HEK293 (cell line): ENCODE measurements around the gene PRRC2C.

Experiments
- CTCF ChIA-PET: fragments of 350-600 bp; formaldehyde crosslinking; extraction: SDS; loops from one replicate; lab custom pipeline; 2021; ENCODE audit warnings: antibody characterized with exemption; lab: Yijun Ruan, JAX
- POLR2A ChIA-PET: fragments of 300-600 bp; formaldehyde crosslinking; extraction: SDS; loops from one replicate; lab custom pipeline; 2020; ENCODE audit warnings: antibody characterized with exemption, inconsistent platforms; lab: Yijun Ruan, JAX
- H3K27ac ChIP-seq: fragments of 200-500 bp; sonication (Bioruptor generic); 2 replicates; pipeline ENCODE4 v1.5.1; 2014; ENCODE audit warnings: low read depth, low read length, control low read depth, inconsistent platforms; ENCODE audit errors: extremely low read depth
- H3K36me3 ChIP-seq, 2 experiments: fragments of 200-500 bp in 1 of 2; sonication (Bioruptor generic) in 1 of 2; 1 replicate in 1 of 2; 2 replicates in 1 of 2; pipeline ENCODE4 v1.5.1; 2014 to 2017; ENCODE audit warnings: inconsistent platforms in 2 of 2, low read length in 2 of 2; ENCODE audit not compliant: control insufficient read depth in 2 of 2, insufficient read depth in 1 of 2
- H3K4me1 ChIP-seq: fragments of 200-500 bp; sonication (Bioruptor generic); 2 replicates; pipeline ENCODE4 v1.5.1; 2014; ENCODE audit warnings: mild to moderate bottlenecking, low read length, inconsistent platforms; ENCODE audit not compliant: control insufficient read depth, insufficient read depth
- H3K4me3 ChIP-seq: 2 replicates; pipeline ENCODE4 v1.5.1; 2011; ENCODE audit warnings: low read depth, mild to moderate bottlenecking, control low read depth, low read length, moderate library complexity
- H3K9me3 ChIP-seq: fragments of 200-500 bp; sonication (Bioruptor generic); 2 replicates; pipeline ENCODE4 v1.5.1; 2014; ENCODE audit warnings: low read depth, low read length, inconsistent platforms; ENCODE audit not compliant: control insufficient read depth, insufficient read depth
- ATF2 ChIP-seq: fragments of 450-650 bp; formaldehyde crosslinking; IDR thresholded peaks from 2 replicates; pipeline ENCODE4 v1.5.1; 2016; ENCODE audit warnings: missing biosample characterization, missing genetic modification characterization, low read depth
- ELK4 ChIP-seq: IDR thresholded peaks from 2 replicates; pipeline ENCODE4 v1.6.1; 2011; ENCODE audit warnings: mild to moderate bottlenecking, low read depth, low read length, borderline replicate concordance
- KLF1 ChIP-seq: fragments of 450-650 bp; formaldehyde crosslinking; IDR thresholded peaks from 2 replicates; pipeline ENCODE4 v1.5.1; 2016; ENCODE audit warnings: missing biosample characterization, missing genetic modification characterization
- OVOL3 ChIP-seq: fragments of 450-650 bp; formaldehyde crosslinking; IDR thresholded peaks from 2 replicates; pipeline ENCODE4 v1.5.1; 2016; ENCODE audit warnings: missing biosample characterization, missing genetic modification characterization
- SCRT2 ChIP-seq: fragments of 450-650 bp; formaldehyde crosslinking; IDR thresholded peaks from 2 replicates; pipeline ENCODE4 v1.5.1; 2016; ENCODE audit warnings: missing biosample characterization, missing genetic modification characterization
- TSHZ1 ChIP-seq: fragments of 450-650 bp; formaldehyde crosslinking; IDR thresholded peaks from 2 replicates; pipeline ENCODE4 v1.5.1; 2016; ENCODE audit warnings: missing biosample characterization, missing genetic modification characterization, borderline replicate concordance
- YY2 ChIP-seq: fragments of 450-650 bp; formaldehyde crosslinking; IDR thresholded peaks from 2 replicates; pipeline ENCODE4 v1.5.1; 2016; ENCODE audit warnings: missing biosample characterization, missing genetic modification characterization
- ZFHX2 ChIP-seq: fragments of 450-650 bp; formaldehyde crosslinking; conservative IDR thresholded peaks from 2 replicates; pipeline ENCODE4 v1.5.1; 2016; ENCODE audit warnings: missing biosample characterization, missing genetic modification characterization
- ZFP3 ChIP-seq: fragments of 450-650 bp; formaldehyde crosslinking; IDR thresholded peaks from 2 replicates; pipeline ENCODE4 v1.5.1; 2016; ENCODE audit warnings: low read depth, missing biosample characterization, missing genetic modification characterization
- ZNF112 ChIP-seq: fragments of 450-650 bp; formaldehyde crosslinking; IDR thresholded peaks from 2 replicates; pipeline ENCODE4 v1.5.0; 2017; ENCODE audit warnings: missing biosample characterization, missing genetic modification characterization
- ZNF121 ChIP-seq: fragments of 450-650 bp; formaldehyde crosslinking; IDR thresholded peaks from 2 replicates; pipeline ENCODE4 v1.5.1; 2016; ENCODE audit warnings: missing biosample characterization, missing genetic modification characterization
- ZNF155 ChIP-seq: fragments of 450-650 bp; formaldehyde crosslinking; IDR thresholded peaks from 2 replicates; pipeline ENCODE4 v1.5.1; 2016; ENCODE audit warnings: missing biosample characterization, missing genetic modification characterization
- ZNF214 ChIP-seq: fragments of 450-650 bp; formaldehyde crosslinking; IDR thresholded peaks from 2 replicates; pipeline ENCODE4 v1.5.1; 2017; ENCODE audit warnings: missing biosample characterization, mild to moderate bottlenecking, missing genetic modification characterization, borderline replicate concordance
- ZNF324 ChIP-seq: fragments of 450-650 bp; formaldehyde crosslinking; IDR thresholded peaks from 2 replicates; pipeline ENCODE4 v1.5.1; 2016; ENCODE audit warnings: missing biosample characterization, missing genetic modification characterization
- ZNF423 ChIP-seq: fragments of 450-650 bp; formaldehyde crosslinking; IDR thresholded peaks from 2 replicates; pipeline ENCODE4 v1.5.1; 2016; ENCODE audit warnings: missing biosample characterization, missing genetic modification characterization
- ZNF513 ChIP-seq: fragments of 450-650 bp; IDR thresholded peaks from 2 replicates; pipeline ENCODE4 v1.5.1; 2018; ENCODE audit warnings: missing biosample characterization, missing genetic modification characterization
- ZNF518A ChIP-seq: fragments of 450-650 bp; formaldehyde crosslinking; conservative IDR thresholded peaks from 2 replicates; pipeline ENCODE4 v1.5.1; 2016; ENCODE audit warnings: low read depth, missing biosample characterization, missing genetic modification characterization
- ZNF621 ChIP-seq: fragments of 450-650 bp; formaldehyde crosslinking; IDR thresholded peaks from 2 replicates; pipeline ENCODE4 v1.5.1; 2017; ENCODE audit warnings: missing biosample characterization, missing genetic modification characterization
- ZSCAN5A ChIP-seq: fragments of 450-650 bp; formaldehyde crosslinking; IDR thresholded peaks from 2 replicates; pipeline ENCODE4 v1.5.1; 2016; ENCODE audit warnings: missing biosample characterization, missing genetic modification characterization

Gene PRRC2C

GRCh38 chr1:171627020-171627419 lies 141.7 kb downstream of the PRRC2C start:
- no peak for TF ChIP-seq ELK4
- no peak for TF ChIP-seq ZNF214 (tag by site-specific recombination)
- no peak for TF ChIP-seq SCRT2 (tag by site-specific recombination)
- TF ChIP-seq ZSCAN5A (tag by site-specific recombination) = no peak
- TF ChIP-seq ZNF513 (tag by site-specific recombination) = no peak
- TF ChIP-seq ZNF423 (tag by site-specific recombination) = no peak
- TF ChIP-seq ZNF518A (tag by site-specific recombination) = no peak
- TF ChIP-seq ZFP3 (tag by site-specific recombination) = no peak
- TF ChIP-seq OVOL3 (tag by site-specific recombination) = no peak
- no peak for TF ChIP-seq ZNF621 (tag by site-specific recombination)
- no peak for TF ChIP-seq ZNF112
- no peak for TF ChIP-seq YY2 (tag by site-specific recombination)
- no peak for TF ChIP-seq TSHZ1 (tag by site-specific recombination)
- no peak for TF ChIP-seq ZNF324 (tag by site-specific recombination)
- TF ChIP-seq ZNF155 (tag by site-specific recombination) = no peak
- no peak for TF ChIP-seq ATF2 (tag by site-specific recombination)
- TF ChIP-seq KLF1 = no peak
- no peak for TF ChIP-seq ZNF121 (tag by site-specific recombination)
- TF ChIP-seq ZFHX2 = no peak
- H3K36me3 ChIP-seq = no peaks in the 10 kb centered on the region
- no peaks in the 10 kb centered on the region for H3K4me1 ChIP-seq
- ChIA-PET POLR2A (no interaction called here), CTCF (no interaction called here)
- H3K9me3 ChIP-seq = no peaks in the 10 kb centered on the region
- no peak overlapping the region for H3K27ac ChIP-seq
- H3K4me3 ChIP-seq = no peak overlapping the region
